Measurements from ENCODE around the gene ZBTB26.
"Not testable (repeated sequence)": the region's sequence is repeated elsewhere in the genome, so short reads cannot be mapped to it uniquely, and the experiment has no call there.

- not testable (repeated sequence) for TF ChIP-seq CTCF, POLR2A (IDR thresholded peaks at IDR 0.05)
These were observed 25.2 kb downstream of the ZBTB26 start for GRCh38 chr9:122906122-122906521.

All from Peyer's patch (tissue), 4 donors.